CMK (cell line): ENCODE results near the gene LIG1.

Experiments used
- DNase-seq: peaks from one replicate; pipeline ENCODE4 v3.0.0-alpha.2; 2010; ENCODE audit warnings: low read depth

Gene LIG1

DNA sequence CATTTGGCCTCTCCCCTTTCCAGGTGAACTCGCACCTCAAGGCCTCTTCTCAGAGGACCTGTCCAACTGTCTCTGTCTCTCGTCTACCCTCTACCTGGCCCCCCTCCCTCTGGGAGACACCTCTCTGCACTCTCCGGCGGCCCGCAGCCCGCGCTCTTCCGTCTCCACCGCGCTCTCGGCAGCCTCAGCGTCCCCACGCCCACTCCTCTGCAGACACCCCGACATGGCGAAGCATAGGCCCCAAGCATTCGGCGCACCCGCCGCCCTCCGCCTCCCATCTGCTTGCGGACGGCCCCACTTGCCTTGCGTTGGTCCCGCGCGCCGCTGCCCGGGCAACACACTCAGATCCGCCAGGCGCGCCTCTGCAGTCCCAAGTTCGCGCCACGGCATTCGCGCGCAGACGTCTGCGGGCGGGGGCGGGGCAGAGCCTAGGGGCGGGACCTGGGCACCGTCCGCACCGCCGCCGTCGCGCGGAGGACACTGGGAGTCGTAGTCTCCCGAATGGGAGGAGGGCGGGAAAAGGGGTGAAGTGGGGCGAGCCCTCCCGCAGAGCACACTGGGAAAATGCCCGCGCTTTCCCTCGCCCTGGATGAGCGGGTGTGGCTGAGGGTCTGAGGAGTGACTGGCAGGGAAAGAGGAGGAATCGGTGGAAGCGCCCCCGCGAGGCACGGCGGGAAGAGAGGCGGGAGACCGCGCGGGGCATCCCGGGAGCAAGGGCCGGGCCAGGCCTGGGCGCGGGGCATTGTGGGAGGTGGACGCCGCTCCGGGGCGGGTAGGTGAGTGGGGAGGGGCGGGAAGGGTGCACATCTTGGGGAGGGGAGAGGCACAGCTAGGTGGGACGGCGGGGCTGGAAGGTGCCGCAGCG is at the start of gene LIG1, which contains the start of gene ZSWIM9:
Gene LIG1, minus strand, starts transcription at position 406 of the 865 bp plus-strand sequence. CDS start 4,778 bp downstream, outside the sequence.
Gene ZSWIM9, plus strand, starts transcription at position 742 of the 865 bp plus-strand sequence. CDS start 1,123 bp downstream, outside the sequence.
- peak; percentile 93 for DNase-seq

DNA sequence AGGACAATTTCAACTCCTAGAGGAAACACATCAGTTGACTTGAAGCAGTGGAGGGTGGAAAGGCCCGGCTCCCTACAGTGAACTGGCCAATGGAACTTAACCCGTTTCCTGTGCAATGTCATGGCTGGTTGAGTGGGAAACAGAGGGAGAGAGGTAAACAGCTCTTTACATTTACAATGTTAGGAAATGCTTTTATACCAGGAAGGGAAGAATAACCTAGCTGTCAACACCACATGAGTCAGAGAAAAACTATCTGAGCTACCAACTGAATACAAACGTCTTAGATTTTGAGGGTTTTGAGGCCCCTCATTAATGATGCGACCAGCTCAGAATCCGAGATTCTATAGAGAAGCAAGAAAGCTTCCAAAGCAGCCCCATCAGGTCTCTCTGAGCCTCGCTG is 48.9 kb upstream of the LIG1 start:
- DNase-seq: no peak

DNA sequence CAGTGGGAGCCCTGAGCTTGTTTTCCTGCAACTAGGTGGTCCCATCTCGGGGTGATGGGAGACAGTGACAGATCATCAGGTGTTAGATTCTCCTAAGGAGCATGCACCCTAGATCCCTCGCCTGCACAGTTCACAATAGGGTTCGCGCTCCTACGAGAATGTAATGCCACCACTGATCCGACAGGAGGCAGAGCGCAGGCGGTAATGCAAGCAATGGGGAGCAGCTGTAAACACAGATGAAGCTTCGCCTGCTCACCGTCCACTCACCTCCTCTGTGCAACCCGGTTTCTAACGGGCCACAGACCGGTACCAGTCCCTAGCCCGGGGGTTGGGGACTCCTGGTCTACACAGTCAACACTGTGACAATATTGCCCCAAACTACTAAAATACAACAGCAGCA is 46.8 kb upstream of the LIG1 start:
- DNase-seq: no peak

DNA sequence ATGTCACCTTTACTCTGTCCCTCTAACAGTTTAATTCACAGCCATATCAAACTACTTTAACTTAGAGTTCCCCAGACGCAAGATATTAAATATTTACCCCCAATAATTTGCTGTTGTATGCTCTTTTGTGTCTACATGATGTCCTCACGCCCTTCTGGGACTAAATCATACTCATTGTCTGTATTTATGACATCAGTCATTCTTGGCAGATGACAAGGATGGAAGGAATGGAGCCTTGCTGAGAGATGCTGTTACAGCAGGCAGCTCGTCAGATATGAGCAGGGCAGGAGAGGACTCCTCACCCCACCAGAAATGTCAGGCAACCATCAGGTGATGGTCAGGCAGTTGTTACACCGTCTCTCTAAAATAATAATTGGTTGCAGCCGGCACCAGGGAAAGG is 43.8 kb upstream of the LIG1 start:
- no peak for DNase-seq

DNA sequence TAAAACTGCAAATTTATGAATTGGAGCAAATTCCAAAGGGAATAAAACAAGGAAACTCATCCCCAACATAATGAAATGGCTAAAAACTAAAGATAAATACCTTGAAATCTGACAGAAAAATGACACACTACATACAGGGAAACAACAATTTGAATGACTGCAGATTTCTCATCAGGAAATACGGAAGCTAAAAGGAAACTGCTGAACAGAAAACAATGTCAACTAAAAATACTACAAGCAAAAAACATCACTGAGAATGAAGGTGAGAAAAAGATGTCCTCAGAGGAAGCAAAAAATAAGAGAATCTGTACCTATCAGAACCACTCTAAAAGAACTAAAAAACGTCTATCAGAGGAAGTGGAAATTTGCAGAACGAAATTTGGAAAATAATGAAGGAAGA is 39.9 kb upstream of the LIG1 start:
- DNase-seq: no peak

DNA sequence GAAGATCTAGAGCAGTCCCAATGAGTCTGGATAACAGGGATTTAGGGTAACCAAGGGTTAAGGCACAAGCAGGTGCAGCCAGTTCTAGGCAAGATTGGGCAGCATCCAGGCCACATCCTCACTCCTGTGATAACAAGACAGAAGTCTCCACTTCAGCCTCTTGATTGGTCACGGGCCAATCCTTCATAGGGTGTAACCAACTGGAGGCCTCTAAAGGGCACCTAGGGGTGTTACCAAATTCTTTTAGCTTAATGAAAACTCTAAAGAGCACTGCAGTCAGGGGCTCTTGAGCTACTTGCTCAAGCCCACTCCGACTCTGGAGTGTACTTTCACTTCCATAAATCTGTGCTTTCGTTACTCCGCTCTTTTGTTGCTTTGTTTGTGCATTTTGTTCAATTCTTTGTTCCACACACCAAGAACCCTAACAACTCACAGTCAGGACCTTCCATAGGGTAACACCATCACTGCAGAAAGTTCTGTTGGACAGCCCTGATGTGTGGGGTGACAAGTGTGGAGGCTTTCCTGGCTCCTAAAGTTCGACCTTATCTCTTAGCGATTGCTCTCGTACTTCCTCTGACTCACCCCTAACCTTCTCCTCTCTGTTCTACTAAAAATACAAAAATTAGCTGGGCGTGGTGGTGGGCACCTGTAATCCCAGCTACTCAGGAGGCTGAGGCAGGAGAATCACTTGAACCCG is 36.4 kb upstream of the LIG1 start:
- DNase-seq: no peak

DNA sequence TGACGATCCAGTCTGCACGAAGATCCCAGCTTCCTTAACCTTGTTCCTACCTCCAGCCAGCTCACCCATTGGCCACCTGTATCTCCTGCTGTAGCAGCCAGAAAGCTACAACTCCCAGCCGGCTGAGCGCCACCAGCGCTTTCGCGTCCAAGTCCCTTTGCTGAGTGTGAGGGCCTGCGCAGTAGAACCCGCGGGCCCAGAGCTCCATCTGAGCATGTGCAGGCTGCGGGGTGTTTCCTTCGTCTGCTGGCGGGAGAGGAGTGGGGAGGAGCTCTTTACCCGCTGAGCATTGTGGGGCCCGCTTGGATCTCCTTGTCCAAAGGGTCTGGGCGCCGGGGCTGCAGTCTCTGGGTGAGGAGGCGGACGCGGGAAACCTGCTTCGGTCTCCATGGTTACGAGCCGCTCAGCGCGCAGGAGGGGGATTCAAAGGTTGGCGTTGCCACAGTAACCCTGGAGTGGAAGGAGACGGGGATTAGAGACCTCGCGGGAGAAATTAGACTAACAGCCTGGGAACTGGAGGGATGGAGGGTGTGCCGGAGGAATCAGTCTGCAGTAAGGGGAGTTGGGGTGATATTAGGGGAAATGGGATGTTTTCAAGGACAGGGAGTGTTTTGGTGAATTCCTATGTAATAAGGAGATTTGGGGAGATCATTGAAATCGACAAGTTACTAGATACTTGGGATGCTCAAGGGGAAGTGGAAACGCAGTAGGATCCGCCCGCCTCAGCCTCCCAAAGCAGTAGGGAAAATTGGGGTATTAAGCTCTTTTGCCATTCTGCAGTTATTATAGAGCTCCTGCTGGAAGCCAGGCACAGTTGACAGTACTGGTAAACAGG is 33.9 kb upstream of the LIG1 start:
- peak; percentile 99 for DNase-seq

DNA sequence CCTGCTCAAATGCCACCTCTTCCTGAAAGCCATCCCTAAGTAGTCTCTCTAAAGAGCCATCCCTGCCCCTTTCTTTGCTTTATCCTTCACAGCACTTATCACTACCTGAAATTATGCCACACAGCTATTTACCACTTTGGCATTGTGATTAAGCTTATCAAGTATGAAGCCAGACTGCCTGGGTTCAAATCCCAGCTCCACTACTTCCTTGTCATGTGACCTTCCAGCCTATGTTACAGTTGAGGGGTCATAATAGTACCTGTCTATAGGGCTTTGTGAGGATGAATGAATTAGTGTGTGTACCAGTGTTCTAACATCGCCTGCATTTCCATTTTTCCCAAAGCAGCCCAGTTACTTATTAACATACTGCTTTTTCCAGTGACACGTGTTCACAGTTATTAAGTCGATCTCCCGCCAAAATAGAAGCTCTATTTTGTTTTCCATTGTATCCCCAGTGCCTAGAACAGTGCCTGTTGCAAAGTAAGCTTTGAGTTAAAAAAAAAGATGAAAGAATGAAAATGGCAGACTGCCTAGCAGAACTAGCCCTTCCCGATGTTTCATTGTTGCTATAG is 33.2 kb upstream of the LIG1 start:
- no peak for DNase-seq

DNA sequence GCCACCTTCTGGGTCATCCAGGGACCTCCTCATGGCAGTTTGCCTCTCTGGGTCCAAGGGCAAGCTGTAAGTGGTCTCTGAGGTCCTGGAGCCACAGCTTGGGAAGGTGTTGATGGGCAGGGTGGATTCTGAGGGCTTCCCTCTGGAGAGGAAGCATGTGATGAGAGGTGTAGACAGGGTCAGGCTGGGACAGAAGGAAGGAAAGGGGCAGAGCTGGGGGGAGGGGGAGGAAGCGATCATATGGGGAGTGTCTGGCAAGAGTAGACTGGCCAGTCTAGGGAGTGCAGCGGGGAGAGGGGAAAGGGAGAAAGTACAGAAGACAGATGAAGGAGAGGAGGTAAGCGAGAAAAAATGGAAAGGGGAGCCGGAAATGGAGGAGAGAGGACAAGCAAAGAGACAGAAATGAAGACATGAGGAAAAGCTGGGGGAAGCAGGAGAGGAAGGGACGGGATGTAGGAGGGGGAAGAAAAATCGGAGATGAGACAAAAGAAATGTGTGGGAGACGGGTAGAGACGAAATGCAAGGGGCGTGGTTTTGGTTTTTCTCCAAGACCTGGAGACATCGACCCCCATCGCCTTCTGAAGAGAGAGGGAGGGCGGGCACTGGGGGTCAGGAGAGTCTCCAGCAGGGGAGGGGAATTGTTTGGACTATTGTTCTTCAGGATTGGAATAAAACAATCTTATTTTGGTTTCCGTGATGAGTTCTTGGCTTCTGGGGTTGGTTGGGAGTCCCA is 27.0 kb upstream of the LIG1 start:
- peak; percentile 53 for DNase-seq

DNA sequence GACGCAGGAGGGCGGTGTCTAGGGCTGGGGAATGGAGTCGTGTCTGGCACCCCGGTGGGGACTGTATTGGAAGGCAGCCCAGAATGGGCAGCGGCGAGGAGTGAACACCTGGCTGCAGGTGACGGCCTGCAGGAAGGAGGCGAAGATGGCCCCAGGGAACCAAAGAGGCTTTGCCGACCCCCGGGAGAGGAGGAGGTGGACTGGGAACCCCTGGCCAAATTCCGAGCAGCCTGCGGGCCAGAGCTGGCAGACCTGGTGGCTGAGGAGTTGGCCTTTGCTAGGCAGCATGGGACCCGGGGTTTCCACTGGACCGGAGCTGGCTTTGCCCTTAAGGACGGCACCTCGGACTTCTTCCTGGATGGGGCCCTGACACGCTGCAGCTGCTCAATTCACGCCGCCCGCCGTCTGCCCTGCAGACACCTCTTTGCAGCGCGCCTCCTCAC is 26.2 kb upstream of the LIG1 start:
- DNase-seq: no peak

DNA sequence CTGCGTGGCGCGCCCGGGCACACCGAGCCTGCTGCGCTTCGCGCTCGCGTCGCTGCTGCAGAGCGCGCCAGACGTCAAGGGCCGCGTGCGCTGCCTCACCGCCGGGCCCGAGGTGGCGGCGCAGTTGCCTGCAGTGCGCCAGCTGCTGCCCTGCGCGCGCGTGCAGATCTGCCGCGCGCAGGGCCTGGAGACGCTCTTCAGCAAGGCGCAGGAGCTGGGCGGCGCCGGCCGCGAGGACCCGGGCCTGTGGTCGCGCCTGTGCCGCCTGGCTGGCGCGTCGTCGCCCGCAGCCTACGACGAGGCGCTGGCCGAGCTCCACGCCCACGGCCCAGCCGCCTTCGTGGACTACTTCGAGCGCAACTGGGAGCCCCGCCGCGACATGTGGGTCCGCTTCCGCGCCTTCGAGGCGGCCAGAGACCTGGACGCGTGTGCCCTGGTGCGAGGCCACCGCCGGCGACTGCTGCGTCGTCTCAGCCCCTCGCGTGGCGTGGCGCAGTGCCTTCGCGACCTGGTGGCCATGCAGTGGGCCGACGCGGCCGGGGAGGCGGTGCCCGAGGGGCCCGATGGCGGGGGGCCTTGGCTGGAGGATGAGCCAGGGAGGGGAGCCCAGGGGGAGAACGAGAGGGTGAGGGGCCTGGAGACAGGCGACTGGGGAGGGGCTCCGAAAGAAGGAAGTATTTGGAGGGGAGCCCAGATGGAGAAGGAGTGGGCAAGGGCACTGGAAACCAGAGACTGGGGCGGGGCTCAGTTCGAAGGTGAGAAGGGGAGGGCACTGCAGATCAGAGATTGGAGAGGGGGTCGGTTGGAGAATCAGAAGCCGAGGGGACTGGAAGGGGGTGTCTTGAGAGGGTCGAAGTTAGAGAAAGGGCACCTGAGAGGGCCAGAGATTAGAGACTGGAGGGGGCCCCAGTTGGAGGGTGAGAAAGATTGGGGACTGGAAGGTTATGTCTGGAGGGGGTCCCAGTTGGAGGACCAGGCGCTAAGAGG is 25.0 kb upstream of the LIG1 start:
- DNase-seq: no peak

DNA sequence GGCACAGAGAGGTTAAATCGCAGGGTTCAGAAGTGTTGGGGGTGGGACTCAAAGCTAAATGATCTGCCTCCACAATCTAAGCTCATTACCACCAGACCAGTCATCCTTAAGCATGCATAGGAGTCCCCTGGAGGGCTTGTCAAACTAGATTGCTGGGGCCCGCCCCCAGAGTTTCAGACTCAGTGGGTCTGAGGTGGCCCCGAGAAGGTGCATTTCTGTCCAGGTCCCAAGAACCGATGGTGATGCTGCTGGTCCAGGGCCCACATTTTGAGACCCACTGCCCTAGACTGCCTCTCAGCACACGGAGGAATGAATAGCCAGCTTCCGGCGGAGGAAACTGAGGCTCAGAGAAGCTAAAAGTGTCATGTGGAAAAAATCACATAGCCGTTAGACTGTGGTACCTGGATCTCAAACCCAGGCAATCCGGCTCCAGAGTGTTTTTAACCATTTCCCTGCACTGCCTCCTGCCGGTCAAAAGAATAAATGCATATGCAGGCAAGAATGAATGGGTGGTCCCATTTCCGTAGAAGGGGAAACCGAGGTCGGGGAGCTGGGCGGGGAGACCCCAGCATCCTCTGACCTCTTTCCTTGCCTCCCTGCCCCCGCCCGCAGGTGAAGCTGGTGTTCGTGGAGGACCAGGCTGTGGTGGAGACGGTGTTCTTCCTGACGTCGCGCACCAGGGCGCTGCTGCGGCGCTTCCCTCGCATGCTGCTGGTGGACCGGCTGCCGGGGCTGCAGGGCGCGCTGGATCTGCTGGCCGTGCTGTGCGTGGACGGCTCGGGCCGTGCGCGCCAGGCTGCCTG is 24.1 kb upstream of the LIG1 start:
- no peak for DNase-seq

DNA sequence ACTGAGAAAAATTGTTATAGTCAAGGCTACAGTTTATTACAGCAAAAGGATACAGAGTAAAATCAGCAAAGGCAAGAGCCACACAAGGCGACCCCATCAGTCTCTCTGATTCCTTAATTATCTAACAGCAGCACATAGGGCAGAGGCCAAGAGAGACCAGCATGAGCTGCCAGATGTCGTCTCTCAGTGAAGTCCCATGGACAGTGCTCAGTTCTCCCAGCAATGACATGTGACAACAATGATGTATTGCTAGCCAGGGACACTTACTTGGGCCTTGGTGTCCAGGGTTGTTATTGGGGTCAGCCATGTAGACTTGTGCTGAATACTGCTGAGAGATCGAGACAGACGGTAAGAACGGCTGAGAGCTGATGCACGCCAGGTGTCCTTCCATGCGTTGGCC is 22.6 kb upstream of the LIG1 start:
- no peak for DNase-seq

DNA sequence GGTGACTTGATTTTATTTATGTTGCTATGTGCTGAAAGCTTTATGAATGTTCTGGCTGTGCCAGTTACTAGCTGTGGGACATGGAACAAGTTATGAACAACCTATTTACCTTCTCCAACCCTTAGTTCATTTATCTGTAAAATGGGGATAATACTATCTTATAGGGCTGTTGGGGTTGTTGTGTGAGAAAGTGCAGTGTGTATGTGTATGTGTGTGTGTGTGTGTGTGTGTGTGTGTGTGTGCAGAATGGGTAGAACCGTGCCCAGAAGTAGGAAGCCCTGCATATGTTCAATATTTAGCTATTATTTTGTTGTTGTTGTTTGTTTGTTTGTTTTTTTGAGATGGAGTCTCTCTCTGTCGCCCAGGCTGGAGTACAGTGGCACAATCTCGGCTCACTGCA is 20.7 kb upstream of the LIG1 start:
- no peak for DNase-seq

DNA sequence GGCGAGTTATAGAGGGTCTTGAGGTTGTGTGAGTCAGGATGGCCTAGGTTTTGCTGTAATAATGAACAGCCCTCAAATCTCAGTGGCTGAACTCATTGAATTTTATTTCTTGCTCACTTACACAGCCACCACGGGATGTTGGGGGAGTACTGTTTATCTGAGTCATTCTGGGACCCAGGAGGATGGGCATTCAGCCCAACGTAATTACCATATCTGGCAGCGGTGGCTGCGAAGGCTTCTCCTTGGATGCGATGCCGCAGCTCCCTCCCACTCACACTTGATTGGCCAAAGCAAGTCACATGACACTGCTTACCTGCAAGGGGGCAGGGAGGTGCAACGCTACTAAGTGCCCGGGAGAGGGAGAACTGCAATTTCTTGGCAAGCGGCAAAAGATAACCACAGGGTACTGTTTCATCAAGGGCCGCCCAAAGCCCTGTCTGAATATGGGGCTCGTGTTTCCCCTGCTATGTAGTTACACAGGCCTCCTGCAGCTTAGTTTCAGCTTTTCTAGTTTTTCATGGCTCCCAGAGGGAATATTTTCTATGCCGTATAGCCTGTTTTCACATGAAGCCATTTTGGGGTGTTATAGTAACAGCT is 20.2 kb upstream of the LIG1 start:
- DNase-seq: peak; percentile 62

DNA sequence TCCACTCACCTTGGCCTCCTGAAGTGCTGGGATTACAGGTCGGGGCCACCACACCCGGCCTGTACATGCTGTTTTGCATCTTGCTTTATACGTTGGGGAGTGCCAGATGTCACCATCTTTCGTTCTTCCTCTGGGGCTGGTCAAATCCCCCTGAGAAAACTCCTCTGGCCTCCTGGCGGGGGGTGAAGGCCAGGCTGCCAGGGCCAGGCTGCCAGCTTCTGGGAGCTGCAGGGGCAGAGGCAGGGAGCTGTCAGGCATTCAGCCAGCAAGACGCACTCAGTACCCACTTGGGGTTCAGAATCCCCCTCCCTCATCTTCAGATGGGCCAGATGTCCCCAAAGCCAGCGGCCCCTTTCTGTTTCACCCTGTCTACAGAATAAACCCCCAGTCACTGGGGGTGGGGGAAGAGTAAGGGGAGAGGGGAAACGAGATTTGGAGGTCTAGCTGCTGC is 16.4 kb upstream of the LIG1 start:
- DNase-seq: no peak

DNA sequence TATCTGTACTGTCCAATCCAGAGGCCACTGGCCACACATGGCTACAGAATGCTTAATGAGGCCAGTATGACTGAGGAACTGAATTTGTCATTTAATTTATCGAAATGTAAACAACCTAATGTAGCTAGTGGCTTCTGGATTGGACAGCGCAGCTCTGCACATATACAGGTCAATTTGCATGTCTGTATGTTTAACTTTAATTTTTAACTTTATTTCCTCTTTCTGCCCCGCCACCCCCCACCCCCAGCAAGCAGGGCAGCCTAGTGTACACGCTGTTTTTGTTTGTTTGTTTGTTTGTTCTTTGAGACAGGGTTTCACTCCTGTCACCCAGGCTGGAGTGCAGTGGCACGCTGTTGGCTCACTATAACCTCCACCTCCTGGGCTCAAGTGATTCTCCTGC is 15.9 kb upstream of the LIG1 start:
- no peak for DNase-seq

DNA sequence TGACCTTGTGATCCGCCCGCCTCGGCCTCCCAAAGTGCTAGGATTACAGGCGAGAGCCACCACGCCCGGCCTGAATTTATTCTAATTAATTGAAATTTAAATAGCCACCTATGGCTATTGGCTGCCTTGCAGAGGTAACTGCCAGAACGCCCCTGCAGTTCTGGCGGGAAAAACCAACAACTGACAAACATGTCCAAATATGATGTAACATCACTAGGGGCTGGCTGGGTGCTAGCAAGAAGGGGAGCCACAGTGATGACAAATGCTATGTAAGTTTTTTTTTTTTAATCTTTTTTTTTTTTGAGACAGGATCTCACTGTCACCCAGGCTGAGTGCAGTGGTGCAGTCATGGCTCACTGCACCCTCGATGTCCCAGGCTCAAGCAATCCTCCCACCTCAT is 13.2 kb upstream of the LIG1 start:
- DNase-seq: no peak

DNA sequence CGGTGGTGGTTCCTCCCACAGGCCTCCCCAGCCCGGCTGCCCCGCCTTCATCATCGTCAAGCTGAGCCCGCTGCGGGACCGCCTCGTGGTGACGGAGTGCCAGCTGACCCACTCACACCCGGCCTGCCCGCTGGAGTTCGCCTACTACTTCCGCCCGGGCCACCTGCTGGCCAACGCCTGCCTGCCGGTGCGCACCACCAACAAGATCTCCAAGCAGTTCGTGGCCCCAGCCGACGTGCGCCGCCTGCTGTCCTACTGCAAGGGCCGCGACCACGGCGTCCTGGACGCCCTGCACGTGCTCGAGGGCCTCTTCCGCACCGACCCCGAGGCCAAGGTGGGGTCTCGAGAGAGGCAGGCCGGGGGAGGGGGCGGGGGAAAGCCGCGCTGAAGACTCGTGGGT is 12.3 kb upstream of the LIG1 start:
- no peak for DNase-seq
